ENCODE data around the gene PPM1N. TPM values are rescaled to one million over a fixed set of nuclear protein-coding genes. Genes with fewer than 3 reads are reported as not detected.
A peak's percentile ranks its signal among the peaks of the same experiment; 100 is the strongest.

The PPM1N gene
- total RNA-seq, 1 experiment from 2014 or later, result 5.0 TPM

GRCh38 chr19:45503909-45504308 is 5.7 kb downstream of the PPM1N start:
- no peak overlapping the region for H3K4me3 Mint-ChIP-seq (ENCODE audit: low read depth, unreplicated experiment)
- H3K27ac Mint-ChIP-seq (ENCODE audit: unreplicated experiment), result no peak overlapping the region
- BruUV-seq (replicated peaks), result no TSS peak
- no peaks in the 10 kb centered on the region for H3K27me3 Mint-ChIP-seq (ENCODE audit: unreplicated experiment)
- no peak for DNase-seq
- H3K9me3 Mint-ChIP-seq (ENCODE audit: low read depth, unreplicated experiment), result no peaks in the 10 kb centered on the region
- intact Hi-C loops (cut with micrococcal nuclease; ENCODE audit: unreplicated experiment), result no loop called here
- H3K4me1 Mint-ChIP-seq (ENCODE audit: low read depth, unreplicated experiment), result peaks cover 21% of the 10 kb centered on the region
- TF ChIP-seq CTCF (IDR thresholded peaks at IDR 0.05; ENCODE audit: unreplicated experiment), result no peak
- CTCF ChIA-PET, result interaction anchor here (0.7 to 1.6 kb wide), 2 partner anchors 18 to 138 kb away, joined by 3 to 4 read pairs; no protein-coding TSS in a partner anchor
- peaks cover 48% of the 10 kb centered on the region for H3K36me3 Mint-ChIP-seq (ENCODE audit: insufficient read depth, unreplicated experiment)

DNA sequence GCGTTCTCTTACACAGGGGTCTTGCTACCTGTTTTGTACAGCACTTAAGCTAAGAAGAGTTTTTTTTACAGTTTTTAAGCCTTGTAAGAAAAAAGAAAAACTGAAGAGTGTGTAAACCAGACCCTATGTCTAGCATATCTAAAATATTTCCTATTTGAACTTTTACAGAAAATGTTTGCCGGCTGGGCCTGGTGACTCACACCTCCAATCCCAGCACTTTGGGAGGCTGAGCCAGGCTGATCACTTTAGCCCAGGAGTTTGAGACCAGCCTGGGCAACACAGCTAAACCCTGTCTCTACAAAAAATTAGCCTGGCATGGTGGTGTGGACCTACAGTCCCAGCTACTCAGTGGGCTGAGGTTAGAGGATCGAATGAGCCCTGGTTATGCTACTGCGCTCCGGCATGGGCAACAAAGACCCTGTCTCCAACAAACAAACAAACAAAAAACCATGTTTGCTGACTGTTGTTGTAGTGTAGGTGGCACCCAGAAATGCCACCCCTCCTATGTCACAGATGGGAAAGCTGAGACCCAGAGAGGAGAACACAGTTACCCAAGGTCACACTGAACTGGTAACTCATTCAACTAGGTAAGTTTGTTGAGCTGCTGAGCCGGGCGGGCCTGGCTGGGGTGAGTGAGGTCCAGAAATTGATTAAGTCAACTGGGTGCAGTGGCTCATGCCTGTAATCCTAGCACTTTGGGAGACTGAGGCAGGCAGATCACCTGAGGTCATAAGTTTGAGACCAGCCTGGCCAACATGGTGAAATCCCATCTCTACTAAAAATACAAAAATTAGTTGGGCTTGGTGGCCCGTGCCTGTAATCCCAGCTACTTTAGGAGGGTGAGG is 7.1 kb downstream of the PPM1N start:
- H3K4me3 Mint-ChIP-seq (ENCODE audit: low read depth, unreplicated experiment), result peak overlapping the region; percentile 84
- no peak for TF ChIP-seq CTCF (IDR thresholded peaks at IDR 0.05; ENCODE audit: unreplicated experiment)
- H3K36me3 Mint-ChIP-seq (ENCODE audit: insufficient read depth, unreplicated experiment), result peaks cover 63% of the 10 kb centered on the region
- BruUV-seq (replicated peaks), result no TSS peak
- no peak for DNase-seq
- H3K4me1 Mint-ChIP-seq (ENCODE audit: low read depth, unreplicated experiment), result peaks cover 23% of the 10 kb centered on the region
- H3K9me3 Mint-ChIP-seq (ENCODE audit: low read depth, unreplicated experiment), result no peaks in the 10 kb centered on the region
- intact Hi-C loops (cut with micrococcal nuclease; ENCODE audit: unreplicated experiment), result loop anchor here (5.0 kb wide), 1 partner anchor 137 kb away; no protein-coding TSS in a partner anchor
- CTCF ChIA-PET, result interaction anchor here (0.6 to 1.6 kb wide), 7 partner anchors 20 to 475 kb away, joined by 3 to 9 read pairs (median 4); no protein-coding TSS in a partner anchor
- no peaks in the 10 kb centered on the region for H3K27me3 Mint-ChIP-seq (ENCODE audit: unreplicated experiment)
- peak overlapping the region; percentile 98 for H3K27ac Mint-ChIP-seq (ENCODE audit: unreplicated experiment)

DNA sequence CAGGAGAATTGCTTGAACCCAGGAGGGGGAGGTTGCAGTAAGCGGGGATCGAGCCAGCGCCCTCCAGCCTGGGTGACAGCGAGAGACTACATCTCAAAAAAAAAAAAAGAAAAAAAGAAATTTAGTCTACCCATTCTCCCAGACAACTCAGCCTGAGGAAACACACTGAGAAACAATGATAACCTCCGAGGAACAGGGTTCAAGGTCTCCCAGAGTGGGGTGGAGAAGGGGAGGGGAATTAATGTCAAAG is 7.7 kb downstream of the PPM1N start:
- peaks cover 68% of the 10 kb centered on the region for H3K36me3 Mint-ChIP-seq (ENCODE audit: insufficient read depth, unreplicated experiment)
- peak overlapping the region; percentile 84 for H3K4me3 Mint-ChIP-seq (ENCODE audit: low read depth, unreplicated experiment)
- H3K27ac Mint-ChIP-seq (ENCODE audit: unreplicated experiment), result peak overlapping the region; percentile 98
- TF ChIP-seq CTCF (IDR thresholded peaks at IDR 0.05; ENCODE audit: unreplicated experiment), result no peak
- peaks cover 28% of the 10 kb centered on the region for H3K4me1 Mint-ChIP-seq (ENCODE audit: low read depth, unreplicated experiment)
- CTCF ChIA-PET, result interaction anchor here (0.6 to 1.1 kb wide), 5 partner anchors 27 to 474 kb away, joined by 3 to 9 read pairs (median 3); no protein-coding TSS in a partner anchor
- BruUV-seq (replicated peaks), result TSS peak; percentile 69
- no peaks in the 10 kb centered on the region for H3K27me3 Mint-ChIP-seq (ENCODE audit: unreplicated experiment)
- no peaks in the 10 kb centered on the region for H3K9me3 Mint-ChIP-seq (ENCODE audit: low read depth, unreplicated experiment)
- intact Hi-C loops (cut with micrococcal nuclease; ENCODE audit: unreplicated experiment), result loop anchor here (5.0 kb wide), 1 partner anchor 136 kb away; no protein-coding TSS in a partner anchor
- DNase-seq, result no peak

DNA sequence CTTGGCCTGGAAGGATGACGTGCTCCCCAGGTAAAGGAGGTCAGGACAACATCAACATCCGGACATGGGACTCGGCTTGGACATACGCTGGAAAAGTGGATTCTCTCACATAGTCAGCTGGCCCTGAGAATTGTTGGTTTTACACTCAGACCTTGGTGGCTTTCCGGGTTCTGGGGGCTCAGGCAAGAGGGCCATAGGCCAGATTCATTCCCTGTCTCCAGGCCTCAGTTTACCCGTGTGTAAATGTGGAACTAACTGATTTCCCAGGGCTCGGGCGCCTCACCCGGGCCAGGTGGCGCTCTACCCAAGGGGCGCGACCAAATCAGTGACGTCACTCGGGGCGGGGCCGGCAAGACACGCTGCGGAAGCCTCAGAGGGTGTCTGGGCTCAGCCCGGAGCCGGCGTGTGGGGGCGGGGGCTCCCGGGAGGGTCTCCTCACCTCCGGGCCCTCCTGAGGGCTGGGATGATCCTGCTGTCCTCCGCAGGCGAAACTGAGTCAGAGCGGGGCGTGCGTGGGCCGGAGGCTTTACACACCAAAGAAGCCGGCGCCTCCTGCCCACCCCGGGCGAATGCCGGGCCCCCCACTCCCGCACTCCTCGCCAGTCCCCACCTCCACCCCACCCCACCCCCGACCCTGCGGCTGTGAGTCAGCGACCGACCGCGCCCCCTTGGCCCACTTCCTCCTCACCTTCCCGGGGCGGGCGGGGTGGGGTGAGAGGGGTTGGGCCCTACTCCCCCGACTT is 8.2 kb downstream of the PPM1N start:
- TF ChIP-seq CTCF (IDR thresholded peaks at IDR 0.05; ENCODE audit: unreplicated experiment), result no peak
- Mint-ChIP-seq H3K4me3 (ENCODE audit: low read depth, unreplicated experiment) (peak overlapping the region; percentile 84), H3K36me3 (ENCODE audit: insufficient read depth, unreplicated experiment) (peaks cover 71% of the 10 kb centered on the region), H3K4me1 (ENCODE audit: low read depth, unreplicated experiment) (peaks cover 33% of the 10 kb centered on the region), H3K9me3 (ENCODE audit: low read depth, unreplicated experiment) (no peaks in the 10 kb centered on the region), H3K27me3 (ENCODE audit: unreplicated experiment) (no peaks in the 10 kb centered on the region), H3K27ac (ENCODE audit: unreplicated experiment) (peak overlapping the region; percentile 98)
- CTCF ChIA-PET, result interaction anchor here (0.6 to 1.1 kb wide), 4 partner anchors 28 to 474 kb away, joined by 3 to 4 read pairs (median 3); no protein-coding TSS in a partner anchor
- intact Hi-C loops (cut with micrococcal nuclease; ENCODE audit: unreplicated experiment), result loop anchor here (5.0 kb wide), 1 partner anchor 136 kb away; no protein-coding TSS in a partner anchor
- BruUV-seq (replicated peaks), result no TSS peak
- peak; percentile 99 for DNase-seq

Measured in Calu3 (cell line).